Measurements from ENCODE around the gene LSM5.

LSM5 gene

GRCh38 chr7:32462977-32463376 lies 27.2 kb downstream of the LSM5 start:
- in situ Hi-C loops (cut with MboI; ENCODE audit: low sequenced_read_pairs): no loop called here

DNA sequence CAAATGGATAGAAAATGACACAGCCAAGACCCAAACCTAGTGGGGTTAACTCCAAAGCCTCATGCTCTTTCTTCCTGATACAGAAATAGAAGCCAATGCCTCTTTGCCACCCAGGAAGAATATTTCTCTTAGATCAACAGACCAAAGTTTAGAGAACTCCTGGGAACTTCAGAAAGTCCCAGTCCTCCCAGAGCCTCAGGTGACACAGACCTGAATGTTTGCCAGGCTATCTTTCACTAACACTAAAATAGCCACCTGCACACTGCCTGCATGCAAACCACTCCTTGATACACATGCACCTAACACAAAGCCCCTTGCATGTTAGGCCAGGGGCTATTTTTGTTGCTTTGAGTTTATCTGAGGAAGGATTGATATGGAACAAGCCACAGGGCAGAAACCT lies 27.7 kb downstream of the LSM5 start:
- in situ Hi-C loops (cut with MboI; ENCODE audit: low sequenced_read_pairs): no loop called here

DNA sequence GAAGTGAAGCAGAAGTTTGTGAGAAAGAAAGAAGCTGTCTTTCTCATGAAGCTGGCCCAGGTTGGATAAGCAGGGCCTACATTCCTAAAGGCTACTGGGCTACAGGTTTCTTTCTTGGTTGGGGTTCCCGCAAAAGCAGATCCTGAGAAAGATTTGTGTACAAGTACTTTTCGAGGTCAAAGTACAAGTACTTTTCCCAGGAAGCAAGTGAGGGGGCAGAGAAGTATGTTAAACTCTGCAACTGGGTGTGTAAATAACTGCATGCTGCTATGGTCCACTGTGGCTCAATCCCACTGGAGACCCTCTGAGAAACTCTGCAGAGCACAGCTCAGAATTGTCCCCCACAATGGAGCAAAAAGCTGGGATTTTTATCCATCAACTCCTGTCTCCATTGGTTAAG lies 28.7 kb downstream of the LSM5 start:
- in situ Hi-C loops (cut with MboI; ENCODE audit: low sequenced_read_pairs): no loop called here

DNA sequence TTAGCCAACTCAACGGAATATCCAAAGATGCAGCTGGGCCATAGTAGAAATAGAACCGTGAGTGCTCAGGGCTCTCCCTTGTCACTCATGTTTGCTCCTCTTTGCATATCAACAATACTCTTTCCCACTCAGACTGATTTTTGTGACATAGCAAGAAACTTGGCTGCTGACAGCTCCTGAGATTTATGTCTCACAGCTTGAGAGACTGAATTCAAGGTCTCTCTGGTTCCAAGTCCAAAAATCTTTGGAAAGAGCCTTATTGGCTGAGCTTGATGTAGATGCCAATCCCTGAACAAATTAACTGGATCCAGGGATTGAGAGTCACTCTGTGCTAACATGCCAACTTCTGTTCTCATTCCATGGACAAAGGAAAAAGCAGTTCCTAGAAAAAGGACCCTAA lies 30.4 kb downstream of the LSM5 start:
- in situ Hi-C loops (cut with MboI; ENCODE audit: low sequenced_read_pairs): no loop called here

- in situ Hi-C loops (cut with MboI; ENCODE audit: low sequenced_read_pairs): no loop called here
Observed at GRCh38 chr7:32458025-32458424, 32.2 kb downstream of the LSM5 start.

GRCh38 chr7:32453341-32454011 lies 36.7 kb downstream of the LSM5 start:
- in situ Hi-C loops (cut with MboI; ENCODE audit: low sequenced_read_pairs): no loop called here

DNA sequence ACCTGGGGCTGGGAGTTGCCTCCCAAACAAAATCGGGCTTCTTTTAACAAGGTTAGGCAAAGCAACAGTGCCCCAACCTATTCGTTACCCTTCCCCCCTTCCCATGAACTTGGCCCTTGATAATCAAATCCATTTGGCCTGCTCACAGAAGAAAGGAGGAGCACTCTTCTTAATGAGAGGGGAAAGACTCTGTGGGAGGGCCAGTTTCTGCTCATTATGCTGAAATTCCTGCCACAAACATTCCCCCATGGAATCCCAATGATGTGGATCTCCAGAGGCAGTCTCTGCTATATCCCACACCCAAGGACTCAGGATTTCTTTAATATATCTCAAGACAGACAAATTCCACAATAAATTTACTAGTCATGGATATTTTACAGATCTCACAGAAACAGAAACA lies 43.0 kb downstream of the LSM5 start:
- in situ Hi-C loops (cut with MboI; ENCODE audit: low sequenced_read_pairs): no loop called here

GRCh38 chr7:32436146-32436928 lies 53.8 kb downstream of the LSM5 start:
- in situ Hi-C loops (cut with MboI; ENCODE audit: low sequenced_read_pairs): no loop called here

Measured in hTERT RPE-1 (cell line).